ENCODE data around the gene ADK. TPM values are rescaled to one million over a fixed set of nuclear protein-coding genes. Genes with fewer than 3 reads are reported as not detected.

Gene ADK
- polyA plus RNA-seq, 1 experiment = 41.9 TPM

DNA sequence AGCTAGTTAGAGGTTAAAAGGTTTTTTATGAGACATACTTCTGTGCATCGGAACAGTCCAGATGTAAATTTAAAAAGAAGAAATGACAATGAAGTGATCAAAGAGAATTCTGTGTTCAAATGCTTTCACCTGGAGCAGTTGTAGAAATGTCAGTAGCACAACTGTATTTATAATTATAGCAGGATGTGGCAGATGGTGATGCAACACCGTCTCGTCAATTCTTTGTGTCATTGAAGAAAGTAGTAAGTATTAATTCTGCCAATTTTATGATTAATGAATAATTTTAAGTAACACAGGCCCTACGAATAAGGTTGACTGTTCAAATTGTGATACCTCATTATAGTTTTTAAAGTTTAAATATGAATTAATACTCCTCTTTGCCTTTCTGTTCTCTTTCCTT lies 171.1 kb downstream of the ADK start:
- H3K27ac ChIP-seq (ENCODE audit: low read depth, low read length) = no peak overlapping the region
- no peaks in the 10 kb centered on the region for H3K9me3 ChIP-seq (ENCODE audit: control insufficient read depth, insufficient read depth, low read length)
- ChIA-PET CTCF (no interaction called here), POLR2A (no interaction called here)
- H3K4me3 ChIP-seq (ENCODE audit: low read depth, low read length) = no peak overlapping the region
- no peak for DNase-seq (ENCODE audit: low read depth, low spot score)
- H3K27me3 ChIP-seq (ENCODE audit: control insufficient read depth, insufficient read depth, low read length) = no peaks in the 10 kb centered on the region
- TF ChIP-seq, protein P1, sequence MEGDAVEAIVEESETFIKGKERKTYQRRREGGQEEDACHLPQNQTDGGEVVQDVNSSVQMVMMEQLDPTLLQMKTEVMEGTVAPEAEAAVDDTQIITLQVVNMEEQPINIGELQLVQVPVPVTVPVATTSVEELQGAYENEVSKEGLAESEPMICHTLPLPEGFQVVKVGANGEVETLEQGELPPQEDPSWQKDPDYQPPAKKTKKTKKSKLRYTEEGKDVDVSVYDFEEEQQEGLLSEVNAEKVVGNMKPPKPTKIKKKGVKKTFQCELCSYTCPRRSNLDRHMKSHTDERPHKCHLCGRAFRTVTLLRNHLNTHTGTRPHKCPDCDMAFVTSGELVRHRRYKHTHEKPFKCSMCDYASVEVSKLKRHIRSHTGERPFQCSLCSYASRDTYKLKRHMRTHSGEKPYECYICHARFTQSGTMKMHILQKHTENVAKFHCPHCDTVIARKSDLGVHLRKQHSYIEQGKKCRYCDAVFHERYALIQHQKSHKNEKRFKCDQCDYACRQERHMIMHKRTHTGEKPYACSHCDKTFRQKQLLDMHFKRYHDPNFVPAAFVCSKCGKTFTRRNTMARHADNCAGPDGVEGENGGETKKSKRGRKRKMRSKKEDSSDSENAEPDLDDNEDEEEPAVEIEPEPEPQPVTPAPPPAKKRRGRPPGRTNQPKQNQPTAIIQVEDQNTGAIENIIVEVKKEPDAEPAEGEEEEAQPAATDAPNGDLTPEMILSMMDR (IDR thresholded peaks at IDR 0.05; ENCODE audit: low read depth, low read length) = no peak

DNA sequence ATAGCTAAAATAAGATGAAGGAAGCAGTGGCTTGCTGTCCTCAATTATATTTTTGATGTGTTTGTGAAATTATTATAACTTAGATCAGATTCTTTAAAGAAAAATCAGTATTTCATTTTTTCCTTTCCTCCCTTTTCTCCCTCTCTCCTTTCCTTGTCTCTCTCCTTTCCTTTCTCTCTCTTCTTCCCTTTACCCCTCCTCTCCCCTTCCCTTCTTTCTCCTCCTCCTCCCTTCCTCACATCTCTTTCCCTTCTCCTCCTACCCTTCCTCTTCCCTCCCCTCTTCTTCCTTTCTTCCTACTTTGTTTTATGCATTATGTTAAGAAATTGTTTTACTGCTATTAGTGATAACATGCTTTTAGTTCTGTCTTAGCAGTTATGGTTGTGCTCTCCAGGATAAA lies 171.5 kb downstream of the ADK start:
- POLR2A ChIA-PET = no interaction called here
- CTCF ChIA-PET = no interaction called here
- no peak for DNase-seq (ENCODE audit: low read depth, low spot score)
- TF ChIP-seq, protein P1 (IDR thresholded peaks at IDR 0.05; ENCODE audit: low read depth, low read length) = no peak
- no peak overlapping the region for H3K27ac ChIP-seq (ENCODE audit: low read depth, low read length)
- H3K27me3 ChIP-seq (ENCODE audit: control insufficient read depth, insufficient read depth, low read length) = no peaks in the 10 kb centered on the region
- H3K4me3 ChIP-seq (ENCODE audit: low read depth, low read length) = no peak overlapping the region
- H3K9me3 ChIP-seq (ENCODE audit: control insufficient read depth, insufficient read depth, low read length) = no peaks in the 10 kb centered on the region

DNA sequence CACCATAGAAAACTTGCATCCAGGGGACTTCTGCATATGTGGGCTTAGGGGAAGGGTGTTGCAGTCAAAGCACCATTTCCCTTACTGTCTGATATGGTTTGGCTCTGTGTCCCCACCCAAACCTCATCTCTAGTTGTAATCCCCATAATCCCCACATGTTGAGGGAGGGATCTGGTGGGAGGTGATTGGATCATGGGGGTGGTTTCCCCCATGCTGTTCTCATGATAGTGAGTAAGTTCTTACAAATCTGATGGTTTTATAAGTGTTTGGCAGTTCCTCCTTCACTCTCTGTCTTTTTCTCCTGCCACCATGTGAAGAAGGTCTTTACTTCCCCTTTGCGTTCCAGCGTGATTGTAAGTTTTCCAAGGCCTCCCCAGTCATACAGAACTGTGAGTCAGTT lies 177.4 kb downstream of the ADK start:
- no peak overlapping the region for H3K27ac ChIP-seq (ENCODE audit: low read depth, low read length)
- CTCF ChIA-PET = no interaction called here
- no peak overlapping the region for H3K4me3 ChIP-seq (ENCODE audit: low read depth, low read length)
- H3K9me3 ChIP-seq (ENCODE audit: control insufficient read depth, insufficient read depth, low read length) = no peaks in the 10 kb centered on the region
- H3K27me3 ChIP-seq (ENCODE audit: control insufficient read depth, insufficient read depth, low read length) = no peaks in the 10 kb centered on the region
- TF ChIP-seq, protein P1 (IDR thresholded peaks at IDR 0.05; ENCODE audit: low read depth, low read length) = no peak
- DNase-seq (ENCODE audit: low read depth, low spot score) = no peak
- POLR2A ChIA-PET = no interaction called here

DNA sequence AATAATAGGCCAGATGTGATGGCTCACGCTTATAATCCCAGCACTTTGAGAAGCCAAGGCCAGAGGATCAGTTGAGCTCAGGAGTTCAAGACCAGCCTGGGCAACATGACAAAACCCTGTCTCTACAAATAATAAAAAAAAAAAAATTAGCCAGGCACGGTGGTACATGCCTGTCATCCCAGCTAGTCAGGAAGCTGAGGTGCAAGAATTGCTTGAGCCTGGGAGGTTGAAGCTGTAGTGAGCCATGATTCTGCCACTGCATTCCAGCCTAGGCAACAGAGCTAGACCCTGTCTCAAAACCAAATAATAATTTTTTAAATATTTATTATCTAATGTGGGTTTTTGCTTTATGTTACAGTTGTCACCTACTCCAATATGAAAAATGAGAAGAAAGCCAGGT lies 178.9 kb downstream of the ADK start:
- TF ChIP-seq, protein P1 (IDR thresholded peaks at IDR 0.05; ENCODE audit: low read depth, low read length) = no peak
- H3K27me3 ChIP-seq (ENCODE audit: control insufficient read depth, insufficient read depth, low read length) = no peaks in the 10 kb centered on the region
- H3K27ac ChIP-seq (ENCODE audit: low read depth, low read length) = no peak overlapping the region
- no peak overlapping the region for H3K4me3 ChIP-seq (ENCODE audit: low read depth, low read length)
- ChIA-PET POLR2A (no interaction called here), CTCF (interaction anchor here (1.2 kb wide), 1 partner anchor 9 kb away, joined by 3 read pairs; no protein-coding TSS in a partner anchor)
- H3K9me3 ChIP-seq (ENCODE audit: control insufficient read depth, insufficient read depth, low read length) = no peaks in the 10 kb centered on the region
- DNase-seq (ENCODE audit: low read depth, low spot score) = no peak

DNA sequence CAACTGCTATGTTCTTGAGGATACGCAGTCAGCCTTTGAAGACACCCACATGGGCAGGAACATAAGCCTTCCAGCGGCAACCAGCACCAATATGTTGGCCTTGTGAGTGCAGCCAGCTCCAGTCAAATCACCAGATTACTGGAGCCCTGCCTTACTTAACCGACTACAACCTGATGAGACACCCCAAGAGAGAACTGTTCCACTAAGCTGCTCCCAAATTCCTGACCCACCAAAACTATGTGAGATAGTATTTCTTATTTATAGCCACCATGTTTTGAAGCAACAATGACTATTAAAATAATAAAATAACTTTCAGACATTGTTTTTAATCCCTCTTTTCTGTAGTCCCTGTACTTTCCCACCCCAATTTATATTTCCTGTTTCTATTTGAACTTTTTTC lies 179.6 kb downstream of the ADK start:
- no peak for DNase-seq (ENCODE audit: low read depth, low spot score)
- Histone ChIP-seq H3K9me3 (ENCODE audit: control insufficient read depth, insufficient read depth, low read length) (no peaks in the 10 kb centered on the region), H3K27me3 (ENCODE audit: control insufficient read depth, insufficient read depth, low read length) (no peaks in the 10 kb centered on the region), H3K4me3 (ENCODE audit: low read depth, low read length) (no peak overlapping the region), H3K27ac (ENCODE audit: low read depth, low read length) (no peak overlapping the region)
- CTCF ChIA-PET = interaction anchor here (1.2 kb wide), 1 partner anchor 89 kb away, joined by 3 read pairs; no protein-coding TSS in a partner anchor
- POLR2A ChIA-PET = no interaction called here
- TF ChIP-seq, protein P1 (IDR thresholded peaks at IDR 0.05; ENCODE audit: low read depth, low read length) = no peak

All from AG04450 (cell line).